GM18508 (cell line): ENCODE data around the gene HCFC1.
"Not testable (repeated sequence)": the region's sequence is repeated elsewhere in the genome, so short reads cannot be mapped to it uniquely, and the experiment has no call there.

ENCODE experiments used
- ATAC-seq: cut with Tn5 transposase; IDR thresholded peaks from one replicate; pipeline ENCODE4 v1.9.1; 2021; ENCODE audit warnings: moderate number of reproducible peaks; ENCODE audit not compliant: insufficient read depth, unreplicated experiment

HCFC1 gene

DNA sequence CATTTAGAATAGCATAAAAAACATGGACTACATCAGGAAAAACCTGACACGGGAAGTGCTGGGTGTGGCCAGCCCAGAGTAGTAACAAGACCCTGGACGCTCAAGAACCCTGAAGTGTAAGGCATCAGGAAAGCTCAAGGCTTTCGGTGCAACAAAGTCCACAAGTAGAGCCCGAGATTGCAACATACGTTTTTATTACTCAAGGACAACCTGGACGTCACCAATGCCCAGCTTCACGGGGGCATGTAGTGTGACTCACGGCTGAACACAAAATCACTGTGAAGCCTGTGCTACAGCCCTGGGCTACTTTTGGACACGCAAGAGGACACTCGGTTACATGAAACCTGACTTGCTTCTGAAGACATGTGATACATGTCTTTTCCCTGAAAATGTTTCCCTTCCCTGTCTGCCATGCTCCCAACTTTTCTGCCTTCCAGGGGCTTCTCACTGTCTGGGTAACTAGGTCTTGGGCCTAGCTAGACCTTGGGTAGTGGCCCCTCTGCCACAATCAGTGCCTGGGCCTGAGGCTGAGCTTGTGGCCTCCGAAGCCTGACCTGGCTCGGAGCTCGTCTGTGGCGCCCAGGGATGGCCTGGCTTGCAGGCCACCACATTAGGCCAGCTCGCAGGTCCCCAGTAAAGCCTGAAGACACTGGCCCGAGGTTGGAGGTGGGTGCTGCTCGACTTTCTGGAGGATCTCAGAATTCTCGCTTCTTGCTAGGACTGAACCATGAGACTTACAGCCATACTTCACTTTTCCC, 38.9 kb upstream of the HCFC1 start:
- no peak for ATAC-seq

DNA sequence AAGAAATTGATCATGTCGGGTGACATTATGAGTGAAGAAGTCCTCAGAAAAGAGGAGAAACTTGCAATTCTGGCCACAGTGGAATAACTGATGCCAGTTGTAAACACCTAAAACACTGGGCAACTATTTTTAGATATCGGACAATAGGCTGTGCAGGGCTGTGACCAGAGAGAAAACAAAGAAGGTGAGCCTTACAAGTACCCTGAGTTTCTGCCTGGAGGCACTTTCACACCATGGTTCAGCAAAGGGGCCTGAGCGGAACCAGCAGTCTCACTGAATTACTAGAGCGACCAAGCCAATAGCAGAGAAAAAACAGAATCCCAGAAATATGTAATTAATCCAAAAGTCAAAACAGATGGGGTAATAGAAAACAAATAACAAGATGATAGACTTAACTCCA, 36.9 kb upstream of the HCFC1 start:
- ATAC-seq, result no peak

DNA sequence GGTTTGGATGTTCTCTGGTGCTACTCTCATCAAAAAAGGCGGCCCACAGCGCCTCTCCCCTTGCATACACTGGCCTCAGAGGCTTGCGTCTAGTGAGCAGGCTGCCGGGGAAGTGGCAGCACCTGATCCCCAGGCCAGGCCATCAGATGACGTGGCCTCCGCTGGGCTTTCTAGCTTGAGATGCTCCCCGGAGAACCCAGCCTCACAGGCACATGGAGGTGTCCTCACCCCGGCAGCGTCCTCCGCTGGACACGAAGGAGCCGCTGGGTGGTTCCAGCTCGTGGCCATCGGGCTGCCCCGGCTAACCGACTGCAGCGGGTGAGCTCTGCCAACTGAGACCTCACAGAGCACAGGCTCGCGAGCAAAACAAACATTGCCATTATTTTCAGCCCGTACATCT, 35.3 kb upstream of the HCFC1 start:
- ATAC-seq, result no peak

DNA sequence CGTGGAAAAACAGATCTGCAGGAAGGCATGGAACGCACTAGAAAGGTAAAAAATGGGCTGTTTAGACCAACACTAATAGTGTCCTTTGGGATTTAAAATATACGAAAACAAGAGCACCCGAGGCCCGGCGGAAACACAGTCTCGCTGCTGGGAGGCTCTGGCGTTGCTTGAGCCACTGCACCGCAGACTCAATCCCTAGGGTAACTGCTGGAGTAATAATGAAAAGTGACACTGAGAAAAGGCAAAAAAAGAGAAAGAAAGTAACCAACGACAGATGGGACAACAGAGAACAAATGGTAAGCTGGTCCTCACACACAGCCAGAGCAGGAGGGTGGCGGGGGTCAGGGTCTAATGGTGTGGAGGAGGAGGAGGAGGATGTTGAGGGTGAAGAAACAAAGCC, 32.7 kb upstream of the HCFC1 start:
- ATAC-seq, result no peak

DNA sequence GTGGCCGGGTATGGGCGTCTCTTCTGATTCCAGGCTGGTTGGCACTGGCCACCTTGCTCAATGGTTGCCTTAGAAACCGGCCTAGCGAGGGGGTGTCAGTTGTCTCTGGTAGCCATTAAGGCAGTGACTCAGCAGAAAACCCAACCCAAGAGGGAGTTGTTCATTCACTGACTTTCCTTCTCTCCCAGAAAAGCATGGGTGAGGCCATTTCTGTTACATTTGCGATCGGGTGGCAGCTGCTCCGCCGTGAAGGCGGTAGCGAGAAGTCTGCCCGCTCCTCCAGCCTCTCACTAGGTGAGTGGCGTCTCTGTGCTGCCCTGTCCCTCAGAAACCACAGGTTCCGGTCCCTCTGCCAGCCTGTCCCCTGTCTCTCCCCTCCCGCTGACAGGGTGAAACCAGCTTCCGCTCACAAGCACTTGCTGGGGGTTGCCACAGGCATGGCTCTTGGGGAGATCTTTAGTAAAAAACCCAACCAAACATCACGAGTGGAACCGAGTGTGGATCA, 30.6 kb upstream of the HCFC1 start:
- ATAC-seq, result no peak

DNA sequence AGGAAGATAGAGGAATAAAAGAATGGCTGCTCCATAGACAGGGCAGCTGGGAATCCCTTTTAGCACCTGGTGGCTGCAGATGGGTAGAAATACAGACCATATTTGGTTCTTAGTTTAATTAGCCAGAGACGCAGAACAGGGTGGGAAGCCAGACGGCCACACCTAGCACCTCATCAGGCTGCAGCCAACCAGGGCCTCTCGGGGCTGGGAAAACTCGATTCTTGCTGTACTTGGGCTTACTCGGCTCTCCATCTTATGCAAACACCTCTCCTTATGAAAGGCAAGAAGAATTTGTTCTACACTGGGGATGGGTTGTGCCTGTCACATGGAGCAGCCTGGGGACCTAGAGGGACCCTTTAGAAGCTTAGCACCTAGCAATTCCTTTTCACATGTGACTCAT, 28.4 kb upstream of the HCFC1 start:
- no peak for ATAC-seq

DNA sequence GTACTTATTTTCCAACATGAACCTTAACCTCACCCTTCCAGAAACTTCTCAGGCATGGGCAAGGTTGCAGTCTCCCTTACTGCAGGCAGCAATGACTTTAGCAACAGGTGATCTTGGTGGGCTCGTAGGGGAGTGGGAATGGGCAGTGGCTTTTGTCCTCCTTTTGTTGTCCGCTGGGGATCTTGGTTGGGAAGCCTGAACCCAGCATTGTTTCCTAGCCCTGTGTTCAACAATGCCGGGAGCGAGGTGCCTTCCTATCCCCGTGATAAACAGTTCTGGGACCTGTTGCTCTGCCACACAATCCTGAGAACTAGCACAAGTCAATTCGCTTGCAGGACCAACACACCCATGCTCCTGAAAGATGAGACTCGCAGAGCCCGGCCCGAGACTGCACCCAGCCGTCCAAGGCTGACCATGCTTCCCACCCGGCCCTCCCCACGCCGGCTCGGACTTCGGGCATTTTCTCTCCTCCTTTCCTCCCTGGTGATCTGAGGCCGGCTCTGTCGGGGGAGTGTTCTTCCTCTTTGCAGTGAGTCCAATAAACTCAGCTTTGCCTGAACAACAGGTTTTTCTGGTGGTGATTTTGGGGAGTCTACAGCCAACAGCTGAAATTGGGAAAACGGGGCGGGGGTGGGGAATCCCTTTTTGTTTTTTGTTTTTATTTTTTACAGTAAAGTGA, 27.9 kb upstream of the HCFC1 start:
- no peak for ATAC-seq

DNA sequence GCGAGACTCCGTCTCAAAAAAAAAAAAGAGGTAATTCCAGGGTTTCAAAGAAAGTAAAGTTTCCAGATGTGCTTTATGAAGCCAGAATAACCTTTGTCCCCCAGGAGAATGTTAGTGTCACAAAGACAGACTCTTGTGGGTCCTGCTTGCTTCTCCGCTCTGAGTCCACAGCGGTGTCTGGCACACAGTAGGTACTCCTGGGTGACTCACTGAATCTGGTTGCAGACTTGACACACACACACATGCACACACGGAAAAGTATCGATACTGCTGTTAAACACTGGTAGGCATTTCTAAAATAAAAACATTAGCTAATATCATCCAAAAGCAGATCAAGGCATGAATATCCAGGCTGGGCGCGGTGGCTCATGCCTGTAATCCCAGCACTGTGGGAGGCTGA, 23.9 kb upstream of the HCFC1 start:
- ATAC-seq, result no peak

DNA sequence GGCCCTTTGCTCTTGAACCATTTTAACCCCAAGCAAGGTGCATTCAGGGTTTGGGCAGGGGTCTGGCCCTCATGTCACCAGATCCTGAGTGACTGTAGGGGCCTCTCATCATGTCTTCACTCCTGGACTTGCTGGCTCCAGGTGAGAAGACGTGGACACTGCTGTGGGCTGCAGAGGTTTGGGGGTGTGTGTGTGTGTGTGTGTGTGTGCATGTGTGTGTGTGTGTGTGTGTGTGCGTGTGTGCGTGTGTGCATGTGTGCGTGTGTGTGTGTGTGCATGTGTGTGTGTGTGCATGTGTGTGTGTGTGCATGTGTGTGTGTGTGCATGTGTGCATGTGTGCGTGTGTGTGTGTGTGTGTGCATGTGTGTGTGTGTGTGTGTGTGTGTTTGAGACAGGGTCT, 22.8 kb upstream of the HCFC1 start:
- not testable (repeated sequence) for ATAC-seq

DNA sequence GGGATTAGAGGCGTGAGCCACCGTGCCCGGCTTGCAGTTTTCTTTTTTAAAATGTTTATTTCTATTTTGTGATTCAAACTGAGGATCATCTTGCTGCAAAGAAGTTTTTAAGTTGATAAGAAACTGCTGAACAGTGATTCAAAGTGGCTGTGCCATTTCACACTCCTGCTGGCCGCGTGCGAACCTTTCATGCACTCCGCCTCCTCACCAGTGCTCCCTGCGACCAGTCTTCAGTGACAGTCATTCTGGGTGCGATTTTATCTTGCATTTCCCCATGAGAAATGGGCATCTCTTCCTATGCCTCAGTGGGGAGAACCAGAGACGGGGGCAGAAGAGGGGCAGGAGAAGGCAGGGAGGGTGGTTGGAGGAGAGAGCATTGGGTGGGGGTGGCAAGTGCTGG, 22.4 kb upstream of the HCFC1 start:
- ATAC-seq, result no peak

DNA sequence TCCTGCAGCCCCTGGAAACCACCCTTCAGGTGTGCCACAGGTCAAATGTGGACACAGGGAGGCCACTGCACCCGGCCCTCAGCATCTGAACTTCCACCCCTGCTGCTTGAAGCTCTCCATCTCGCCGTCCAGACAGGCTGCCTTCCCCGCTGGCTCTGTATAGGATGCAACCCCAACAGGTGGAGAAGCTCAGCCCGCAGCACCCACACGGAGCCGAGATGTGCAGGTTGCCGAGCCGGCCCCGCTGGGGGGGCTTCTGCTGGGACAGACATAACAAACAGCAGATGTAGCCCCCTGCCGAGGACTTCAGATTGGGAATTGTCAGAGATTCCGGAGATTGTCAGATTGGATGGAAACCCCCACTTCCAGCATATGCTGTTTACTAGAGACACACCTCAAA, 21.5 kb upstream of the HCFC1 start:
- no peak for ATAC-seq

DNA sequence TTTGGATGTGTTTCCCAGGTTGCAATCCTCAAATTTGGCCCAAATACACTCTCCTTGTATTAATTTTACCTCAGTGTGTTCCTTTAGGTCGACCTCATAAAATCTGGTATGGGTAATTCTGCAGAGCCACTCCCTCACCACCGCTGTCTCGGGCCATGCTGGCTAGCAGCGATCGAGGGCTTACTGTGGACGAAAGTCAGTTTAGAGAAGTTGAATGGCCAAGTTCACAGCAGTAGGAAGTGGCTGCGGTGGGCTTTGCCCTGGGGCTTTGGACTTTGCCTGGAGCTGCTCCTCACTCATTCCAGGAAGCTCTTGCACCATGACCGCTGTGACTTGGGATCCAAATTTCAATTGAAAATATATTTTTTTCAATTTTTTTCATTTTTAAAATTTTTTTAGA, 20.6 kb upstream of the HCFC1 start:
- ATAC-seq, result no peak

DNA sequence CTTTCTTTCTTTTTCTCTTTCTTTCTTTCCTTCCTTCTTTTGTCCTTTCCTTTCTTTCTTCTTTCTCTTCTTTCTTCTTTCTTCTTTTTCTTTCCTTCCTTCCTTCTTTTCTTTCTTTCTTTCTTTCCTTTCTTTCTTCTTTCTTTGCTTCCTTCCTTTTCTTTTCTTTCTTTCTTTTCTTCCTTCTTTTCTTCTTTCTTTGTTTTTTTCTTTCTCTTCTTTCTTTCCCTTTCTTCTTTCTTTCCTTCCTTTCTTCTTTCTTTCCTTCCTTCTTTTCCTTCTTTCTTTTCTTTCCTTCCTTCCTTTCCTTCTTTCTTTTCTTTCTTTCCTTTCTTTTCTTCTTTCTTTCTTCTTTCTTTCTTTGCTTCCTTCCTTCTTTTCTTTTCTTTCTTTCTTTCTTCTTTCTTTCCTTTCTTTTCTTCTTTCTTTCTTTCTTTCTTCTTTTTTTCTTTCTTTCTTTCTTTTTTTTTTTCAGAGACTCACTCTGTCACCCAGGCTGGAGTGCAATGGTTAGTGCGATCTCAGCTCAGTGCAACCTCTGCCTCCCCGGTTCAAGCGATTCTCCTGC, 19.5 kb upstream of the HCFC1 start:
- no peak for ATAC-seq

DNA sequence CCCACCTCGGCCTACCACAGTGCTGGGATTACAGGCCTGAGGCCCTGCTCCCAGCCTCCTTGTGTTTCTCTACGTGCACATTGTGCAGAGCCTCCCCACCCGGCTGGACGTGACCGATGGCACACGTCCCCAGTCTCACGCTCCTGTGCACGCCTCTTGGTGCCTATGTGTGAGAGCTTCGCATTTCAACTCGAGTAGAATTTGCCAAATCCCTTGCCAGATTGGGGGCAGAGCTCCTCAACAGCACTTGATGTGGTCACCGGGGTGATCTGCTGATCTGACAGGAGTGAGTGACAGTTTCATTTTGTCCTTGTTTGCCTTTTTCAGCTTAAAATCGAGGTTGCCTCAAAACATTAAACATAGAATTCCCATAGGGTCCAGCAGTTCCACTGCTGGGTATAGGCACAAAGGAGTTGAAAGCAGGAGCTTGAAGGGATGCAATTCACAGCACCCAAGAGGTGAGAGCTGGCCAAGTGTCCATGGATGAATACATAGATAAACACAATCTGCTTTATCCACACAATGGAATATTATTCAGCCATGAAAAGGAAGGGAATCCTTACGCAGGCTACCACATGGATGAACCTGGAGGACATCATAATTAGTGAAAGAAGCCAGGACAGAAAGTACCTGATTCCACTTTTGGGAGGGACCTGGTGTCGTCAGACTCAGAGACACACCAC, 18.5 kb upstream of the HCFC1 start:
- no peak for ATAC-seq

DNA sequence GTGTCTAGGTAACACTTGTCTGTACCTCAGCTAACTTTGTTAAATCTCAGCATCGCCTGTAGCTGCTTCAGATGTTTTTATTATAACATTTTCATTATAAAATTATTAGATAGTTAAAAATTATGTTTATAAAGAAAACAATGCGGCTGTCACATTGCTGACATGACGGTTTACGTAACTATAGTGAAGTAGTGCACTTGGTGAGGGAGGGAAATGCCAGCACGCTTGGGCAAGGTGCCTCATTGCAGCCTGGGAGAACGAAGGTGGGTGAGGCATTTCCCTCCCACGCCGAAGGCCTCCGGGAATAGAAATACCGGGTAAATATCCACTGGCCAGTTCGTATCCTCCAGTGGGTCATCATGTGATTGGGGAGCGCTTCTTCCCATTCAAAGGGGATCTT, 16.9 kb upstream of the HCFC1 start:
- ATAC-seq, result no peak

DNA sequence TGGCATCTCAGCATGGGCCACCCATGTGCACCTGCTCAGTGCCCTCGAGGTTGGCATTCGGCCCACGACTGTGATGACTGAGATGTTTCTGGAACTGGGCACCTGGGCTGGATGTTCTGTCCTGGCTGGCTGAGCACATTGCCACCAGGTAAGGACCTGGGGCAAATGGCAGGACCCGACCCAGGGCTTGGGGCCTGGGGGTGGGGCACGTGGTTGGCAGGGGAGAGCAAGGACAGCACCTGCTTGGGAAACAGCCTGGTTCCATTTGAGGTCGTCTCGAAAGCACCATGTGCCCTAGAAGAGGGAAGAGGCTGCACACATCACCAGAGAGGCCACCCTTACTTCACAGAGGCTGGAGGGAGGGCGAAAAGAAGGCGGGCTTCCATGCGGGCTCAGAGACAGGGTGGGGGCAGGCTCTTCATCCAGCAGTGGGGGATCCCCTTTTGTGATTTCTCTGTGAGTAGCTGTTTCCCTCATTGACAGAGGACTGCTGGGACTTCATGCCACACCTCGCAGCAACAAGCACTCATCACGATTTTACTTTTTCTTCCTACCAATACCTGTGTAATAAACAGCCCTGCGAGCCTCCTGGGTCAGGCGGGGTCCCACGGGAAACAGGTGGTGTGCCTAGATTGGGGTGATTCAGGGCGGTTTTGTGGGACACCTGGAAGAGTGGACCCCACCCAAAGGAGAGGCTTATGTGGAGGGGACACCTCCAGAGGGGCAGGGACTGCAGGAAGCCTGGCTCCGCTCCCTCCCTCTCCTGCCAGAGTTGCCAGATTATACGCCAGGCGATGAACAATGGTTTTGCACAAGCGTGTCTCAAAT, 12.9 kb upstream of the HCFC1 start:
- no peak for ATAC-seq

DNA sequence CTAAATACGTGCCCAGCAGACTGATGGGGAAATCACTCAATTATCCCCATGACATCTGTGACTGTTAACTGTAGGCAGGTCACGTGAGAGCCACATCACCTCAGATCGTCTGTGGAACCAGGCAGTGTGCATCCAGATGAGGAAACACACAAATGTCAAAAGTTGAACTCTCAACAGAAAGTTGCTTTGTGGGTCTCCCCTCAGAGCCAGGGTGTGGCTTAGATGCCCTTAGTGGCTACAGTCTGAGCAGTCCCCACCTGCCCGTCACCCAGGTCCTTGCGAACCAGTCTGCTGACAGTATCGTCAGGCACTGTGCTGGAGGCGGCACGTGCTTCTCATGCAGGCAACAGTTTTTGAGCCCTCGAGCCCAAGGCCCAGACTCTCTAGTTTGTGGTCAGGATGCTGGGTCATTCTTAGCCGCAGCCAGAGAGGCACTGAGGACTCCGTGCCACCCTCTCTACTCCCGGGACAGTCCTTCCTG, 11.7 kb upstream of the HCFC1 start:
- no peak for ATAC-seq

DNA sequence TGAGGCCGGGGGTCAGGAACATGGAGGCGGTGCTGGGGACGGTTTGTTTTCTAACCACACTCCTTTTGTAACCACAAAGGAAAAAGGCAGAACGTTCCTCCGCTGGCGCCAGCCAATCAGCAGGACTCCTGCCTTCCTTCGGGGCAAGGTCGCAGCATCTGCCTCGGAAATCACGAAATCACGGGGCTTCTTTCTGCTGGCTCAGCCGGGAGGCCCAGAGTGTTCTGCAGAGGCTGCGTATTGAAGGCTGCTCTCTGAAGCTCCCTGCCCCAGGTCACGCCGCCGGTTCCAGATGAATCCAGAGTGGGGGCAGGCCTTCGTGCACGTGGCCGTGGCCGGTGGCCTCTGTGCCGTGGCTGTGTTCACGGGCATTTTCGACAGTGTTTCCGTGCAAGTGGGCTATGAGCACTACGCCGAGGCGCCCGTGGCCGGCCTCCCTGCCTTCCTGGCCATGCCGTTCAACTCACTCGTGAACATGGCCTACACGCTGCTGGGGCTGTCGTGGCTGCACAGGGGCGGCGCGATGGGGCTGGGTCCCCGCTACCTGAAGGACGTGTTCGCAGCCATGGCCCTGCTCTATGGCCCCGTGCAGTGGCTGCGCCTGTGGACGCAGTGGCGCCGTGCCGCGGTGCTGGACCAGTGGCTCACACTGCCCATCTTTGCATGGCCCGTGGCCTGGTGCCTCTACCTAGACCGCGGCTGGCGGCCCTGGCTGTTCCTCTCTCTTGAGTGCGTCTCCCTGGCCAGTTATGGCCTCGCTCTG, 10.3 kb upstream of the HCFC1 start:
- ATAC-seq, result no peak

DNA sequence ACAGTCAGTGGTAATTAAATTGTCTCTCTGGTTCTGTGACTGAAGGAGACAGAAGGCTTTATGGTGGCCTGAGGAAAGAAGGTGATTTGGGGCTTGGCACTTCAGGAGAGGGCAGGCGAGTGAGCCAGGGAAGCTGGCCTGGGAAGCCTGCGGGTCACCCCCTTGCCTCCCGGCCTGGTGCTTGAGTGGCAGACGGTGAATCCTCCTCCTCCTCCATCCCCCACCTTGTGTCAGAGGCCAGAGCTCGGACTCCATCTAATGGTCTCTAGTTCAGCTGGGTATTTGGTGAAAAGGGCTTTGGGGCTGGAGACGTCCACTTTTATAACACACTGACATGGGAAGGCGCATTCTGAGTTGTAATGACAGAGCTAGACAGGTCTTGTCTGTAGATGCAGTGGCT, 9.6 kb upstream of the HCFC1 start:
- no peak for ATAC-seq
